SK-N-SH treated with all-trans-retinoic acid at 6 μM for 48 hours (cell line): ENCODE data around the gene TSHB.

Experiments
- ATAC-seq: fragments of 200-7000 bp; cut with Tn5 transposase; 3 replicates; pipeline ENCODE4 v1.9.1; 2020; ENCODE audit warnings: mild to moderate bottlenecking, moderate library complexity
- CSDC2 ChIP-seq: fragments of 250-450 bp; sonication (Bioruptor Pico); IDR thresholded peaks from 2 replicates; pipeline ENCODE4 v1.5.0; 2020; ENCODE audit warnings: mild to moderate bottlenecking, moderate library complexity
- ESRRG ChIP-seq: fragments of 250-450 bp; sonication (Bioruptor Pico); IDR thresholded peaks from 2 replicates; pipeline ENCODE4 v1.6.1; 2021; ENCODE audit warnings: mild to moderate bottlenecking
- OSR1 ChIP-seq: fragments of 250-450 bp; sonication (Bioruptor Pico); IDR thresholded peaks from 2 replicates; pipeline ENCODE4 v1.8.0; 2022; ENCODE audit warnings: moderate library complexity, mild to moderate bottlenecking, inconsistent platforms
- SNAI2 ChIP-seq: fragments of 250-450 bp; sonication (Bioruptor Pico); IDR thresholded peaks from 2 replicates; pipeline ENCODE4 v1.5.0; 2020; ENCODE audit warnings: mild to moderate bottlenecking, moderate library complexity
- TCF4 ChIP-seq: fragments of 250-450 bp; sonication (Bioruptor Pico); IDR thresholded peaks from 2 replicates; pipeline ENCODE4 v1.8.0; 2021; ENCODE audit warnings: mild to moderate bottlenecking, moderate library complexity, borderline replicate concordance
- ZNF565 ChIP-seq: fragments of 450-650 bp; formaldehyde crosslinking; conservative IDR thresholded peaks from 2 replicates; pipeline ENCODE4 v1.5.0; 2020; ENCODE audit warnings: low read depth, mild to moderate bottlenecking, moderate library complexity

The TSHB gene

DNA sequence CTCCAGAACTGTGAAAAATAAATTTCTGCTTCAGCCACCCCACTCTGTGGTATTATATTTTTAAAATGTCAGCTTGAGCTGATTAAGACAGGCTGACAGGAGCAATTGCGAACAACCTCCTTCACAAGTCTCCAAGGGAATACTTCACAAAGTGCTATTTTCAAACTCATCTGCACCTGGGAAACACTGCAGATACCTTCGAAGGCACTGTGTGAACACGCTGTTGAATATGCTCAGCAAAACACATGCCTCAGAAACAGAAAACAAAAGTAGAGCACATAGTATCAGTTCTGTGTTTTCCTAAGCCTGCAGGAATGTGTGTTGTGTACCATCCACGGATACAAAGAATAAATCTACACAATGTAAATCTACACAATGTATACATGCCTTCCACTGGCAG, 49.1 kb downstream of the TSHB start:
- no peak for ATAC-seq
- TF ChIP-seq TCF4: no peak
- TF ChIP-seq, all 23 proteins: peak for 0

DNA sequence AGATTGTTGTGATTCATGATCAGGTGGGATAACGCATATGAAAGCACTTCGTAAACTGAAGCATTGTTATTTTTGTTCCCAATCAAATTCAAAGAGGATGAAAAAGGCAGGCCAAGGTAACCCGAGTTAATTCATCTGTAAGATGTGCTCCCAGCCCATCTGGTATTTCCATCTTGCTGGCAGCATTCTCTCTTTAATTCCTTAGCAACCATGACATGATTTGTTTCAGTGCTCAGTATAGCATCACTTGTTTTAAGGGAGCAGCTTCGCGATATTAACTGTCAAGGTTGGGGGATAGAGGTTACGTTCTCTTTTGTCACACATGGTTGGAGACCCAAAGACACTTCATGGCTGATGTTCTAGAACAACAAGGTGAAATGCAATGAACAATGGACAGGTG, 53.3 kb downstream of the TSHB start:
- no peak for ATAC-seq
- TF ChIP-seq CSDC2 (CRISPR knock-in tag): no peak
- TF ChIP-seq OSR1 (CRISPR knock-in tag): no peak
- TF ChIP-seq SNAI2 (CRISPR knock-in tag): no peak
- TF ChIP-seq ESRRG (CRISPR knock-in tag): no peak
- TF ChIP-seq ZNF565 (CRISPR knock-in tag): no peak
